GM18517 (cell line): ENCODE results near the gene OVOL3.

ENCODE experiments used
- ATAC-seq: cut with Tn5 transposase; IDR thresholded peaks from one replicate; pipeline ENCODE4 v1.9.1; 2021; ENCODE audit warnings: mild to moderate bottlenecking, moderate library complexity; ENCODE audit not compliant: unreplicated experiment

The OVOL3 gene

DNA sequence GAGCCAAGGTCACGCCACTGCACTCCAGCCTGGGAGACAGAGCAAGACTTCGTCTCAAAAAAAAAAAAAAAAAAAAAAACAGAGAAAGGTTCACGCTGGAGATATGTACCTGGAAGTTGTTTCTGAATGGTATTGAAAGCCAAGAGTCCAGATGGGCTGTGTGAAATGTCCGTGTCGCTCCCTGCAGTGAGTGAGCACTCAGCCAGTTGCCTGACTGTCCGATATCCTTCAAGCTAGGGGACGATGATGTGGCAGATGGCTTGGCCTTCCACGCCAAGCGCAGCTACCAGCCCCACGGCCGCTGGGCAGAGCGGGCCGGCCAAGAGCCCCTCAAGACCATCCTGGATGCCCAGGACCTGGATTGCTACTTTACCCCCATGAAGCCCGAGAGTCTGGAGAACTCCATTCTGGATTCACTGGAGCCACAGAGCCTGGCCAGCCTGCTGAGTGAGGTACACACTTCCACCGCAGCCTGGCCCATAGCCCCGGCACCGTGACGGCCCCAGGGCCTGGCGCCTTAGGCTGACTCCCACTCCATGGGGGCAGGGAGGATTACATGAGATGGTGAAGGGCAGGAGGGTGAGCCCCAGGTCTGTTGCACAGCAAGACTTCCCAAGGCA is 11.7 kb upstream of the OVOL3 start:
- ATAC-seq, result no peak

DNA sequence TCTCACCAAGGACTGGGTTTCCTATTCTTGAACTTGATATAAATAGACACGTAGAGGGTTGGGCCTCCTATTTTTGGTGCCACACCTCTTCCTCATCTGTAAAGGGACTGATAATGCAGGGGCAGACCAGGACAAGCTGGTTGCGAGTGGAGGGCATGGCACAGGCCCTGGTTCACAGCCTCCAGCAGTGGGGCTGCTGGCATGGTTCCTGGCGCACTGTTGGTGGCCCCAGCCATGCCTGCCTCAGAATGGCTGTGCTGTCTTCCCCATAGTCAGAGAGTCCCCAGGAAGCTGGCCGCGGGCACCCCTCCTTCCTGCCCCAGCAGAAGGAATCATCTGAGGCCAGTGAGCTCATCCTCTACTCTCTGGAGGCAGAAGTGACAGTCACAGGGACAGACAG is 10.5 kb upstream of the OVOL3 start:
- ATAC-seq, result no peak

DNA sequence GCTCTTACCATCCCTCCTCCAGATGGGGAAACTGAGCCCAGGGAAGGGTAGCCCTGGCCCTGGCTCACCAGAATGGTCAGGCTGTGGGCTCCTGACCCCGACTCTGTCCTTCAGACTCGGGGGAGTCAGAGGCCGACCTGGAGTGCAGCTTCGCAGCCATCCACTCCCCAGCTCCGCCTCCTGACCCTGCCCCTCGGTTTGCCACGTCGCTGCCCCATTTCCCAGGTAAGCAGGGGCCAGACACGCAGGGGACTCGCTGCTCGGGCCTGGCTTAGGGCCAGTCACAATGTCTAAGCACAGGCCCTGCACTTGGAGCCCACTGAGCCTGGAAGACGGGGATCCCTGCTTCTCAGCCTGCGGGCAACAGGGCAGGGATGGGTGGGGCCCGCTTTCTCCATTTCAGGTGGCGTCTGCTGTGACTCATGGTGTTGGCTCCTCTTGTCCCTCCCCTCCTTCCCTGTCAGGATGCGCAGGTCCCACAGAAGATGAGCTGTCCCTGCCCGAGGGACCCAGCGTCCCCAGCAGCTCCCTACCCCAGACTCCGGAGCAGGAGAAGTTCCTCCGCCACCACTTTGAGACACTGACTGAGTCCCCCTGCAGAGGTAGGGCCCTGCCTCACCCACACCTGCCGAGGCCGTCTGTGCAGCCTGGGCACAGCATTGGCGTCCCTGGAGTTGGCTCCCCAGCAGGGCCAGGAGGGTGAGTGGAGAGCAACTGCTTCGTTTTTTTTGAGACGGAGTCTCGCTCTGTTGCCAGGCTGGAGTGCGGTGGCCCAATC is 9.2 kb upstream of the OVOL3 start:
- no peak for ATAC-seq

DNA sequence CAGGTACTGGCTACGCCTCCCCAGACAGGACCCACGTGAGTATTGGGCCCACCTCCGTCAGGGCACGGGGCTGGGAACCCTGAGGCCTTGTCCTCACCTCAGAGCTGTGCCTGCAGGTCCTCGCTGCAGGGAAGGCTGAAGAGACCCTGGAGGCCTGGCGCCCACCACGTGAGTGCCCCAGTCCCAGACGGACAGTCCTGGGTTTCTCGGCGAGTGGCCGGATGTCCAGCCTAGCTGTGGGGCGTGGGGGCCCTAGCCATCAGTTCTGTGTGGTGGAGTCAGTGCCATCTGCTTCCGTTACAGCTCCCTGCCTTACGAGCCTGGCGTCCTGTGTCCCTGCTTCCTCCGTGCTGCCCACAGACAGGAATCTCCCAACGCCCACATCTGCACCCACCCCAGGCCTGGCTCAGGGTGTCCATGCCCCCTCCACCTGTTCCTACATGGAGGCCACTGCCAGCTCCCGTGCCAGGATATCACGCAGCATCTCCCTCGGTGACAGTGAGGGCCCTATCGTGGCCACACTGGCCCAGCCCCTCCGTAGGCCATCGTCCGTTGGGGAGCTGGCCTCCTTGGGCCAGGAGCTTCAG is 7.8 kb upstream of the OVOL3 start:
- ATAC-seq, result no peak

GRCh38 chr19:36103842-36104552 is 6.9 kb upstream of the OVOL3 start:
- ATAC-seq, result no peak

DNA sequence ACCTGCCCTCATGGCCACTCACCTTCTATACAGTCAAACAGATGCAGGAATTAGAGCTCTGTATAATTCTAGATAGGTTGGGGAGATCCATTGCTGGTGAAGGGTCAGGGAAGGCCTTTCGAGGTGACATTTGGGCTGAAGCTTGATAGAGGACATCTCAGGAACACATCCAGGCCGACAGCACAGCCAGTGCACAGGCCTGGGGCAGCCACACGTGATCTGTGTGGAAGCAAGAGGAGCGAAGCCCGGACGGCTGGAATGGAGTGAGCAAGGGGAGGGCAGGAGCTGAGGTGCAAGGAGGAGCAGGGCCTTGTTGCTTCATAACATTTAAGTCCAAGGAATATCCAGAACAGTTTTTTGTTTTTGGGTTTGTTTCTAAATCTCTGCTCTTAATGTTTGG is 4.5 kb upstream of the OVOL3 start:
- ATAC-seq, result no peak

DNA sequence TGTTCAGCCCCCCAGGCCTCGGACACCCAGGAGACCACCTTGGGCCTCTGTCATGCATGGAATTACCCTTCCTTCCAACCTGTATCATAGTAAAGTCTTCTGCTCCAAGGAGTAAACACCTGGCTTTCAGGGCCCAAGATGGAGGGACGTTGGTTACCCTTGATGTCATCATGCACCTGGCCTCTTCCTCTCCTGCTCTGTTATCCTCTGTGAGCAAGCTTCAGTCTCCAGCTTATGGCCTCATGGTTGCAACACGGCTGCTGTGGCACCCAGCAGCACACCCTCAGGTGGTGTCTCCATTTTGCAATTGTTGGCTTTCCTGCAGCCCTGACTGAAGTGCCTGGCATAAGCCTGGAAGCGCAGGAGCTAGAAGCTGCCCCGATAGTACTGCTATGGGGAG is 4.0 kb upstream of the OVOL3 start:
- ATAC-seq, result no peak

DNA sequence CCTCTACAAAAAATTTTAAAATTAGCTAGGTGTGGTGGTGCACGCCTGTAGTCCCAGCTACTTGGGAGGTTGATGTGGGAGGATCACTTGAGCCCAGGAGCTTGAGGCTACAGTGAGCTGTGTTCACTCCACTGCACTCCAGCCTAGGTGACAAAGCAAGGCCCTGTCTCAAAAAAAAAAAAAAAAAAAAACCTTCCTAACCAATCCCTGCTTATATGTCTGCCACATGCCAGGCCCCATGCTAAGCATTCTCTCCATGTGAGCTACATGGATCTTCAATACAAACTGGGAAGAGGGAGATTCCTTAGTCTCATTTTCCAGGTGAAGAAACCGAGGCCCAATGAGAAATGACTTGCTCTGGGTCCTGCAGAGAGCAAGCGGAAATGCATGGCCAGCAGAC is 2.3 kb upstream of the OVOL3 start:
- ATAC-seq, result no peak

GRCh38 chr19:36111200-36111539 is 227 bp downstream of the OVOL3 start:
- ATAC-seq, result no peak

GRCh38 chr19:36112678-36113077 is 1.7 kb downstream of the OVOL3 start:
- ATAC-seq, result no peak

GRCh38 chr19:36113425-36113824 is 2.5 kb downstream of the OVOL3 start:
- ATAC-seq, result no peak

GRCh38 chr19:36113894-36114720 is 3.2 kb downstream of the OVOL3 start:
- no peak for ATAC-seq

GRCh38 chr19:36114721-36115452 is 3.9 kb downstream of the OVOL3 start, which contains the start of gene POLR2I:
TSS of gene POLR2I (minus strand) at chr19:36114875. CDS start at chr19:36114856, 19 bp downstream.
- ATAC-seq, result peak; percentile 80

DNA sequence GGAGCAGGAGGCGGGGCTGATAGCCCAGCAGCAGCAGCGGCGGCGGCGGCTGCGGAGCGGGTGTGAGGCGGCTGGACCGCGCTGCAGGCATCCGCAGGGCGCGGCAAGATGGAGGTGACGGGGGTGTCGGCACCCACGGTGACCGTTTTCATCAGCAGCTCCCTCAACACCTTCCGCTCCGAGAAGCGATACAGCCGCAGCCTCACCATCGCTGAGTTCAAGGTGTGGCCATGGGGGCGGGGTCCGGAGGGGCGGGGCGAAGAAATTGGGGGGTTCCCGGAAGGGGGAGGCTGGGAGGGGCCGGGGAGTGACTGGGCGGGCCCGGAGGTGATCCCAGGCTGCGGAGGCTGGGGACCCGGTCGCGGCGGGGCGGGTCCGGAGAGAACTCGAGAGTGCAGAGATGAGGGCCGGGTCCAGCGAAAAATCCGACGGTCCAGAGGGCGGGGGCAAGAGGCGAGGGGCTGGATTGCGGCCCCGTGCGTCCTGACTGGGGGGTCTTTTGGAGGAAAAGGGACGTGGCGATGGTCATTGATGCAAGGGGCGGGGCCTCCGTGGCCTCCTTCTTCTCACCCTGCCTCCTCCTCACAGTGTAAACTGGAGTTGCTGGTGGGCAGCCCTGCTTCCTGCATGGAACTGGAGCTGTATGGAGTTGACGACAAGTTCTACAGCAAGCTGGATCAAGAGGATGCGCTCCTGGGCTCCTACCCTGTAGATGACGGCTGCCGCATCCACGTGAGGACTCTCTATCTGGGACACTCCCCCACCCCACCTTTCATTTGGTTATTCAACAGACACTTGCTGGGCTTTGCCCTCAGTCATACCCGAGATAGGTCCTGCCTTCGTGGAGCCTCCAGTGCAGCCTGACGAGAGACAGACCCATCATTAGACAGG is 4.8 kb downstream of the OVOL3 start, which contains the start of gene TBCB:
Gene TBCB, plus strand, starts transcription at position 16 of the 891 bp plus-strand sequence. Its CDS starts 93 bp downstream, at position 109.
- ATAC-seq, result no peak

- no peak for ATAC-seq
Observed at GRCh38 chr19:36116344-36116637, 5.3 kb downstream of the OVOL3 start.

- ATAC-seq, result no peak
Observed at GRCh38 chr19:36120092-36120983, 9.4 kb downstream of the OVOL3 start.

- ATAC-seq, result no peak
Observed at GRCh38 chr19:36120984-36121358, 10.0 kb downstream of the OVOL3 start.

- no peak for ATAC-seq
Observed at GRCh38 chr19:36121486-36122124, 10.7 kb downstream of the OVOL3 start.
